GM19328 (cell line): ENCODE results near the gene HNRNPUL1.

ENCODE experiments used
- ATAC-seq: cut with Tn5 transposase; IDR thresholded peaks from one replicate; pipeline ENCODE4 v1.9.1; 2021; ENCODE audit warnings: mild to moderate bottlenecking, moderate library complexity; ENCODE audit not compliant: unreplicated experiment

Gene HNRNPUL1

GRCh38 chr19:41233748-41234240 lies 30.4 kb upstream of the HNRNPUL1 start:
- no peak for ATAC-seq

DNA sequence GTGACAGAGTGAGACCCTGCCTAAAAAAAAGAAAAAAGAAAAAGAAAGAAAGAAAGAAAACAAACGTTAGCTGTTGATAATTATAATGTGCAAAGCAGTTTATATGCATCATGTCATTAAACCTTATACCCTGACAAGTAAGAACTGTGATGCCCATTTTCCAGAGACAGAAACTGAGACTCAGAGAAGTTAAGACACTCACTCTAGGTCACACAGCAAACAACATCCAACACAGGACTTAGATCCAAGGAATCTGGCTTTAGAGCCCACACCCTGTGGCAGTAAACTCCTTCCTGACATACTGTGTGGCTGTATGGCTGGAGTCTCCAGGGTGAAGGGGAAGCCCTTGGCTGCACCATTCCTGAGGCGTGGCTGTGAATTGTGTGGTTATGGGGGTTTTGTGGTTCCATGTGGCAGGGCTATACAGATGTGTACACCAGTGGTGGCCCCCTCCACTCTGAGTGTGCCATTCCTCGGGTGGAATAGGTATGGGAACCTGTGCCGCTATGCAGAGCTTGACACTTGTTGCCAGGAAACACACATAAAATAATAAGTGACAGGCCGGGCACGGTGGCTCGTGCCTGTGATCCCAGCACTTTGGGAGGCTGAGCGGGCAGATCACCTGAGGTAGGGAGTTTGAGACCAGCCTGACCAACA lies 29.5 kb upstream of the HNRNPUL1 start:
- no peak for ATAC-seq

DNA sequence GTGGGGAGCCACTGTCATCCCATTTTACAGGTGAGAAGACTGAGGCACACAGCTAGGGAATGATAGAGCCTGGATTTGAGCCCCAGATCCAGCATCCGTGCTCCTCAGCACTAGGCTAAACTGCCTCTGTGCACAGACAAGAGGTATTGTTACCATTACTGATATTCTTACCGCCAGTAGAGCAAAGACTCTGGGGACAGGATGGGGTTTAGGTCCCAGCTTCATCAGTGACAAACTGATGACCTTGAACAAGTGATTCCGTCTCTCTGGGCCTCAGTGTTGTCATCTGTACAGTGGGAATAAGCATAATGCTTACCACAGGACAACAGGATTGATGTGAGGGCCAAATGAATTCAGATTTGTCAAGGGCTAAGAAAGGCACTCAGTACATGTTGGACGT lies 28.7 kb upstream of the HNRNPUL1 start:
- ATAC-seq: no peak

GRCh38 chr19:41238244-41238643 lies 25.9 kb upstream of the HNRNPUL1 start:
- no peak for ATAC-seq

DNA sequence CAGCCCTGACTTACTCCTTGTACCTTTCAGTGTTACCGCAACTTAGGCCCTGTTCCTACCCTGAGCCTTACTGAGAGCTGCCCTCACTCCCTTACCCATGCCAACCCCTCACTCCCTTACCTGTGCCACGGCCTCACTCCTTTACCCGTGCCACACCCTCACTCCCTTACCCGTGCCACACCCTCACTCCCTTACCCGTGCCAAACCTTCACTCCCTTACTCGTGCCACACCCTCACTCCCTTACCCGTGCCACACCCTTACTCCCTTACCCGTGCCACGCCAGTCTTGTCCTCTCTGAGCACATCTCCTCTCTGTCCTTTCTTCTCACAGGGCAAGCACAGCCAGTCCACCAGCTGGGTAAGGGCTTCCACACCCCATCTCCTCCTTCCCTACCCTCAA lies 24.8 kb upstream of the HNRNPUL1 start:
- no peak for ATAC-seq

GRCh38 chr19:41239961-41240574 lies 24.1 kb upstream of the HNRNPUL1 start:
- ATAC-seq: no peak

GRCh38 chr19:41241859-41242258 lies 22.3 kb upstream of the HNRNPUL1 start:
- ATAC-seq: no peak

GRCh38 chr19:41244117-41244516 lies 20.1 kb upstream of the HNRNPUL1 start:
- ATAC-seq: no peak

DNA sequence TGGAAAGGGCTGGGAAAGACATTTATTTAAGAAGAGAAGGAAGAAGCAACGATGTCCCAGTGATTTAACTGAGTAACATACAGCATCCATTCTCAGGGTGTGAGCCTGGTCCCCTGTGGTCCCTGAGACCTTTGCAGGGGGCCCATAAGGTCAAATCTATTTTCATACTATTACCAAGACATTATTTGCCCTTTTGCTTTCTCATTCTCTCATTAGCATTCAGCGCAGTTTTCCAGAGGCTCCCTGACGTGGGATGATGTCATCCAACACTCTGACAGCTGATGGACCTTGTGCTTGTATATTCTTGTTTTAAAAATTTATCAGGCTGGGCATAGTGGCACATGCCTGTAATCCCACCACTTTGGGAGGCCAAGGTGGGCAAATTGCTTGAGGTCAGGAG lies 18.3 kb upstream of the HNRNPUL1 start:
- ATAC-seq: no peak

GRCh38 chr19:41248895-41249294 lies 15.3 kb upstream of the HNRNPUL1 start:
- no peak for ATAC-seq

- no peak for ATAC-seq
These were observed 14.3 kb upstream of the HNRNPUL1 start for GRCh38 chr19:41249707-41250423.

- no peak for ATAC-seq
These were observed 10.5 kb upstream of the HNRNPUL1 start for GRCh38 chr19:41253660-41254059.

DNA sequence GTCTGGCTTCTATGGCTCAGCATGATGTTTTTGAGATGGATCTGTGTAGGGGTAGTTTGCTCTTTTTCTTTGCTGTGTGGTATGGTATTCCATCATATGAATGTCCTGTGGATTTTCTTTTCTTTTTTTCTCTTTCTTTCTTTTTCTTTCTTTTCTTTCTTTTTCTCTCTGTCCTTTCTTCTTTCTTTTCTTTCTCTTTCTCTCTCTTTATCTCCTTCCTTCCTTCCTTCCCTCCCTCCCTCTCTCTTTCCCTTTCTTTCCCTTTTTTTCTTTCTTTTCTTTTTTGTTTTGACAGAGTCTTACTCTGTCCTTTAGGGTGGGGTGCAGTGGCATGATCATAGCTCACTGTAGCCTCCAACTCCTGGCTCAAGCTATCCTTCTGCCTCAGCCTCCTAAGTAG lies 9.0 kb upstream of the HNRNPUL1 start:
- no peak for ATAC-seq

GRCh38 chr19:41261474-41262190 lies 2.5 kb upstream of the HNRNPUL1 start:
- no peak for ATAC-seq

DNA sequence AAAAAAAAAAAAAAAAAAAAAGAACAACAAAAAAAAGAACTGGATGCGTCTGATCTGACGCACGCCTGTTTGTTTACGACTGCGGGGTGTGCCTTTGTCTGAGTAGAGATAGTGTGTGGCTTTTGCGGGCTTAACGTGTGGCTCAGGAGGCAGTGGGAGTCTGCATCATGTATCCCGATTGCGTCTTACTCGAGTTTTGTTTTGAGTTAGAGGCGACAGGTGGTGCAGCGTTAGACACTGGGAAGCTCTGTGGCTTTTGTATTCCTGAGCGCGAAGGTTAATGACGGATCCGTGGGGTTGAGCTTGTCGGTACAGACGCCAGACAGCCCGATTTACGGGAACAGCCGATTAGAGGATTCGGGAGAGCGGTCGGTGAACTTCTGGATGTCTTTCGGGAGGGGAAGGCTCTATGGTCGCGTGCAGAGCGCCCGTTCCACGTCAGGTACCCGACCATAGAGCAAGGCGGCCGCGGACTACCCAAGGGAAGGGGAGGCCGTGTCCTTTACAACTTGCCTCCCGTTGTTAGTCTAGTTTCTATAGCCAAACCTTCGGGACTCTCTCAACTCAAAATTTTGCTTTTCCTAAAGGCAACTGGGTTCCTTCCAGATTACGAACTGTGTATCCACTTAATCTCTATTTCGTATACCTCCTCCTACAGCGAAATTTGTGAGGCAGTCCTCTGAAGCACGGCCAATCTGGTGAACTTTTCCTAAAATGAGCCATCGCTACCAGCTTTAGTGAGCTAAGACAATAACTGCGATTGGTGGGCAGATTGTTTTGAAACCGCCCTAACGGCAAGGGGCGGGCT lies 926 bp upstream of the HNRNPUL1 start:
- ATAC-seq: no peak

DNA sequence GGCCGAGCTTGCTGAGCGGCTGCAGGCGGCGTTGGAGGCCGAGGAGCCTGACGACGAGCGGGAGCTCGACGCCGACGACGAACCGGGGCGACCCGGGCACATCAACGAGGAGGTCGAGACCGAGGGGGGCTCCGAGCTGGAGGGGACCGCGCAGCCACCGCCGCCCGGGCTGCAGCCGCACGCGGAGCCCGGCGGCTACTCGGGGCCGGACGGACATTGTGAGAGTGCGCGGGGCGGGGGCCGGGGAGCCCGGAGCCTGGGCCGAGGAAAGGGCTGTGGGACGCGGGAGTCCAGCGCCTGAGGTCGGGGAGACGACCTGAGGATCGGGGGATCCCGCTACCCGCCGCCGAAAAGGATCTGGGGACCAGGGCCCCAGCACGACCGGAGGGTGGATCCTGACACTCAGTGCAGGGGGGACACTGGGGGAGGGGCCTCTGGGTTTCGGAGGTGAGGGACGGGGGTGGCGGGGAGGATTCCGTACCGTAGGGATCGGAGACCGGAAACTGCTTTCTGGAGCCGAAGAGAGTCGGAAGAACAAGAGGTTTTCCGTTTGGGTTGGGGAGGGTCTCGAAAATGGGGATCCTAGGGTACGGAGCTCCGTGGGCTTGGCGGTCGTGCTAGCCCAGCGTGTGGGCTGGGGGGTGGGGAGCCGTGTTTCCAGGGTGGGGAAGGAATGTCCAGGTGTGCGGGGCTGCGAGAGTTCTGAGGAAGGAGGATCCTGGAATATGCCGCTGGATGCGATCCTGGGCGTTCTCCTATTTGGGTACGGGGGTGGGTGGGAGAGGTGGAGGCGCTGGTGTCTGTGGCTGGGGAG lies 616 bp downstream of the HNRNPUL1 start:
- ATAC-seq: no peak

GRCh38 chr19:41265395-41266153 lies 1.4 kb downstream of the HNRNPUL1 start:
- no peak for ATAC-seq

DNA sequence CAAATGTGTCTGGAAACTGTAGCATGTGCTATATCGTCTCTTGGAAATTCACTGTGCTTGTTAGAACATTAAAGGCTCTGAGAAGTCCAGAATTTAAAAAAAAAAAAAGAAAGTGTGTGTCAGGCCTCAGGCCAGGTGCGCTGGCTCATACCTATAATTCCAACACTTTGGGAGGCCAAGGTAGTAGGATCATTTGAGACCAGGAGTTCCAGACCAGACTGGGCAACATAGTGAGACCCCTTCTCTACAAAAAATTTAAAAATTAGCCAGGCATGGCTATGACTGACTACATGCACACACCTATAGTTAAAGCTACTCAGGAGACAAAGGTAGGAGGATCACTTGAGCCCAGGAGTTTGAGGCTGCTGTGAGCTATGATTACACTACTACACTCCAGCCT lies 4.9 kb downstream of the HNRNPUL1 start:
- no peak for ATAC-seq

DNA sequence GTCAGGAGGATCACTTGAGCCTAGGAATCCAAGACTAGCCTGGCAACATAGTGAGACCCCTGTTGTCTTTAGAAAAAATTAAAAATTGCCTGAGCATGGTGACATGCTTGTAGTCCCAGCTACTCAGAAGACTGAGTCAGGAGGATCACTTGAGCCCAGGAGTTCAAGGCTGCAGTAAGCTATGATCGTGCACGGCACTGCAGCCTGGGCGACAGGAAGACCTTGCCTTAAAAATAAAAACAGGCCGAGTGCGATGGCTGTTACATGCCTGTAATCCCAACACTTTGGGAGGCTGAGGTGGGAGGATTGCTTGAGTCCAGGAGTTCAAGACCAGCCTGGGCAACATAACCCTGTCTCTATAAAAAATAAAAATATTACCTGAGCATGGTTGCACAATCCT lies 5.4 kb downstream of the HNRNPUL1 start:
- ATAC-seq: no peak
